ENCODE results near the gene MTFR1L. TPM values are rescaled to one million over a fixed set of nuclear protein-coding genes. Genes with fewer than 3 reads are reported as not detected.

Gene MTFR1L
- polyA plus RNA-seq, 1 donor from 2014 or later: 115 TPM

DNA sequence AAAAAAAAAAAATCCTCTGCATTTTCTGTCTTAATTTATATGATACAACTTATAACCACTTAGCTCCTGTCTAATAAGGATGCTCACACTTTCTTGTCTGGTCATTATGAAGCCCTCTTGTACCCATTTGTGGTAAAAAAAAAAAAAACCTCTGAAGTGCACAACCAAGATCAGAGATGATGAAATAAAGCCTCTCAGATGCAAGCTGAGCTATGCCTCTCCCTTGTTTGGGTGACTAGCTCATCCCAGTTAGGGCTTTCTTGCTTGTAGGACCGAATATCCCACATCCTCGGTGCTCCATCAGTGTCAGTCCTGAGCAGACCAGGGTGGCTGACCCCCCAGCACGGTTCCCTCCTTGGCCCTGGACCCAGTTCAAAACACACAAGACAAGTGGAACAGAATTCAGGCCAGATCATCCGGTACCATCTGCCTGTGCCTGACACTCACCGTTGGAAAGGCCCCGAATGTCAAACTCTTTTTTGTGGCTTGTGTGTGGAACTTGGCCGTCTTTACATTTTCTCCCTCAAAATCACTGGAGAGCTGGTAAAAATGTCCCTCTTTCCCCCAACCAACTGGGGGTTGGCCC, 26.1 kb upstream of the MTFR1L start:
- no peak overlapping the region for H3K27ac ChIP-seq (ENCODE audit: low read length)
- no peak overlapping the region for H3K9ac ChIP-seq (ENCODE audit: low read length)
- TF ChIP-seq, protein P1, sequence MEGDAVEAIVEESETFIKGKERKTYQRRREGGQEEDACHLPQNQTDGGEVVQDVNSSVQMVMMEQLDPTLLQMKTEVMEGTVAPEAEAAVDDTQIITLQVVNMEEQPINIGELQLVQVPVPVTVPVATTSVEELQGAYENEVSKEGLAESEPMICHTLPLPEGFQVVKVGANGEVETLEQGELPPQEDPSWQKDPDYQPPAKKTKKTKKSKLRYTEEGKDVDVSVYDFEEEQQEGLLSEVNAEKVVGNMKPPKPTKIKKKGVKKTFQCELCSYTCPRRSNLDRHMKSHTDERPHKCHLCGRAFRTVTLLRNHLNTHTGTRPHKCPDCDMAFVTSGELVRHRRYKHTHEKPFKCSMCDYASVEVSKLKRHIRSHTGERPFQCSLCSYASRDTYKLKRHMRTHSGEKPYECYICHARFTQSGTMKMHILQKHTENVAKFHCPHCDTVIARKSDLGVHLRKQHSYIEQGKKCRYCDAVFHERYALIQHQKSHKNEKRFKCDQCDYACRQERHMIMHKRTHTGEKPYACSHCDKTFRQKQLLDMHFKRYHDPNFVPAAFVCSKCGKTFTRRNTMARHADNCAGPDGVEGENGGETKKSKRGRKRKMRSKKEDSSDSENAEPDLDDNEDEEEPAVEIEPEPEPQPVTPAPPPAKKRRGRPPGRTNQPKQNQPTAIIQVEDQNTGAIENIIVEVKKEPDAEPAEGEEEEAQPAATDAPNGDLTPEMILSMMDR (IDR thresholded peaks at IDR 0.05; ENCODE audit: poor library complexity, severe bottlenecking): no peak
- TF ChIP-seq POLR2AphosphoS5 (IDR thresholded peaks at IDR 0.05): no peak
- TF ChIP-seq EP300 (conservative IDR thresholded peaks at IDR 0.05; ENCODE audit: poor library complexity, severe bottlenecking): no peak
- no peaks in the 10 kb centered on the region for H3K79me2 ChIP-seq (replicated peaks; ENCODE audit: insufficient read depth, low read length)
- no peaks in the 10 kb centered on the region for H3K27me3 ChIP-seq (ENCODE audit: insufficient read depth, low read depth, low read length)
- H3K9me2 ChIP-seq (ENCODE audit: insufficient read depth, low read length): no peaks in the 10 kb centered on the region
- H3K4me3 ChIP-seq (ENCODE audit: low read length): no peak overlapping the region
- no peak overlapping the region for H3K4me2 ChIP-seq (ENCODE audit: low read length)
- no peaks in the 10 kb centered on the region for H3K36me3 ChIP-seq (ENCODE audit: insufficient read depth, low read length)
- H2AFZ ChIP-seq (ENCODE audit: low read depth, low read length): no peak overlapping the region
- H3K9me3 ChIP-seq (ENCODE audit: low read length): no peaks in the 10 kb centered on the region
- no peaks in the 10 kb centered on the region for H3F3A ChIP-seq (ENCODE audit: insufficient read depth, low read length, poor library complexity, severe bottlenecking)
- no peaks in the 10 kb centered on the region for H4K20me1 ChIP-seq (ENCODE audit: insufficient read depth)

DNA sequence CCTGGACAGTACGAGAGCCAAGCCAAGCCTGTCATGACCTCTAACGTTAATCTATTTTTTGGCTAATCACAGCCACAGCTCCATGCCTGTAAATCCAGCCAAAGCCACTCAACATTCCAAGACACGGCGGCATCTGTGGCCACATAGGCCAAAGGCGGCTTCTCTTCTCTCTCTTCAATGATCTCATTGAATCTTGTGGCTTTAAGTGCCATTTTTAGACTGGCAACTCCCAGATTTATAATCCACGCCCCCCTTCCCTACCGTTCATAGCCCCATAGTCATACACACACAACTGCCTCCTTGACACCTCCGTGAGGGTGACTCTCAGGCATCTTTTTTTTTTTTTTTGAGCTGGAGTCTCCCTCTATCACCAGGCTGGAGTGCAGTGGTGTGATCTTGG, 25.4 kb upstream of the MTFR1L start:
- Histone ChIP-seq H3K4me3 (ENCODE audit: low read length) (no peak overlapping the region), H3F3A (ENCODE audit: insufficient read depth, low read length, poor library complexity, severe bottlenecking) (no peaks in the 10 kb centered on the region), H3K9me3 (ENCODE audit: low read length) (no peaks in the 10 kb centered on the region), H3K27me3 (ENCODE audit: insufficient read depth, low read depth, low read length) (no peaks in the 10 kb centered on the region), H3K27ac (ENCODE audit: low read length) (no peak overlapping the region), H2AFZ (ENCODE audit: low read depth, low read length) (no peak overlapping the region), H3K4me2 (ENCODE audit: low read length) (no peak overlapping the region), H3K9ac (ENCODE audit: low read length) (no peak overlapping the region), H3K36me3 (ENCODE audit: insufficient read depth, low read length) (no peaks in the 10 kb centered on the region), H3K9me2 (ENCODE audit: insufficient read depth, low read length) (no peaks in the 10 kb centered on the region), H4K20me1 (ENCODE audit: insufficient read depth) (no peaks in the 10 kb centered on the region), H3K79me2 (replicated peaks; ENCODE audit: insufficient read depth, low read length) (no peaks in the 10 kb centered on the region)
- TF ChIP-seq MXI1 (conservative IDR thresholded peaks at IDR 0.05; ENCODE audit: poor library complexity, severe bottlenecking) (no peak), EP300 (conservative IDR thresholded peaks at IDR 0.05; ENCODE audit: poor library complexity, severe bottlenecking) (no peak), REST (IDR thresholded peaks at IDR 0.05; ENCODE audit: borderline replicate concordance) (no peak)

DNA sequence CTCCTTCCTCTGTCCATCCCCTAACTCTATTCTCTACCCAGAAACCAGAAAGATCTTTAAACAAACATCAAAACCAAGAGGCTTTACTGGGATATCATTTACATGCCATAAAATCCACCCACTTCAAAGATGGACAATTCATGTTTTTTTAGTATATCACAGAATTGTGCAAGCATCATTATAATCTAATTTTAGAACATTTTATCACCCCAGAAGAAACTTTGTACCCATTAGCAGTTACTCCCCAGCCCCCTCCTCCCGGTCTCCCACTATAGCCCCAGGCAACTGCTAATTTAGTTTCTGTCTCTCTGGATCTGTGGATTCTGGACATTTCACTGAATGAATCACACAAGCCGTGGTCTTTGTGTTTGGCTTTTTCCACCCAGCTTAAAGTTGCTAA, 24.5 kb upstream of the MTFR1L start:
- Histone ChIP-seq H3K9me2 (ENCODE audit: insufficient read depth, low read length) (no peaks in the 10 kb centered on the region), H3K27ac (ENCODE audit: low read length) (no peak overlapping the region), H3K9ac (ENCODE audit: low read length) (no peak overlapping the region), H3K27me3 (ENCODE audit: insufficient read depth, low read depth, low read length) (no peaks in the 10 kb centered on the region), H3K79me2 (replicated peaks; ENCODE audit: insufficient read depth, low read length) (no peaks in the 10 kb centered on the region), H3K4me3 (ENCODE audit: low read length) (no peak overlapping the region), H2AFZ (ENCODE audit: low read depth, low read length) (no peak overlapping the region), H3K9me3 (ENCODE audit: low read length) (no peaks in the 10 kb centered on the region), H3K4me2 (ENCODE audit: low read length) (no peak overlapping the region), H3F3A (ENCODE audit: insufficient read depth, low read length, poor library complexity, severe bottlenecking) (no peaks in the 10 kb centered on the region), H4K20me1 (ENCODE audit: insufficient read depth) (no peaks in the 10 kb centered on the region), H3K36me3 (ENCODE audit: insufficient read depth, low read length) (no peaks in the 10 kb centered on the region)
- TF ChIP-seq EP300 (conservative IDR thresholded peaks at IDR 0.05; ENCODE audit: poor library complexity, severe bottlenecking) (no peak), EZH2 (IDR thresholded peaks at IDR 0.05; ENCODE audit: borderline replicate concordance, insufficient read depth, low read length, poor library complexity, severe bottlenecking) (no peak), MXI1 (conservative IDR thresholded peaks at IDR 0.05; ENCODE audit: poor library complexity, severe bottlenecking) (no peak), SMC3 (conservative IDR thresholded peaks at IDR 0.05; ENCODE audit: poor library complexity) (no peak), TAF1 (IDR thresholded peaks at IDR 0.05; ENCODE audit: low read depth) (no peak), RAD21 (conservative IDR thresholded peaks at IDR 0.05) (no peak), POLR2AphosphoS5 (IDR thresholded peaks at IDR 0.05) (no peak), REST (IDR thresholded peaks at IDR 0.05; ENCODE audit: borderline replicate concordance) (no peak)
- TF ChIP-seq, protein P1 (IDR thresholded peaks at IDR 0.05; ENCODE audit: poor library complexity, severe bottlenecking): no peak

All from neural cell (in vitro differentiated cells).